ENCODE results near the gene FCHSD2.
"Not testable (repeated sequence)": the region's sequence is repeated elsewhere in the genome, so short reads cannot be mapped to it uniquely, and the experiment has no call there.

Gene FCHSD2

GRCh38 chr11:72829884-72830533, 312.1 kb downstream of the FCHSD2 start:
- DNase-seq, result no peak

GRCh38 chr11:72829178-72829577, 312.9 kb downstream of the FCHSD2 start:
- DNase-seq, result no peak

GRCh38 chr11:72828692-72829101, 313.4 kb downstream of the FCHSD2 start:
- DNase-seq, result no peak

GRCh38 chr11:72828081-72828567, 314.0 kb downstream of the FCHSD2 start:
- no peak for DNase-seq

GRCh38 chr11:72827656-72828055, 314.5 kb downstream of the FCHSD2 start:
- DNase-seq, result not testable (repeated sequence)

- DNase-seq, result no peak
Observed at GRCh38 chr11:72826942-72827480, 315.1 kb downstream of the FCHSD2 start.

- DNase-seq, result no peak
Observed at GRCh38 chr11:72826191-72826941, 315.8 kb downstream of the FCHSD2 start.

GRCh38 chr11:72825661-72826060, 316.5 kb downstream of the FCHSD2 start:
- no peak for DNase-seq

GRCh38 chr11:72824811-72825505, 317.2 kb downstream of the FCHSD2 start:
- DNase-seq, result no peak

GRCh38 chr11:72824020-72824419, 318.1 kb downstream of the FCHSD2 start:
- no peak for DNase-seq

- DNase-seq, result no peak
Observed at GRCh38 chr11:72823105-72823804, 318.9 kb downstream of the FCHSD2 start.

GRCh38 chr11:72821920-72822799, 320.0 kb downstream of the FCHSD2 start:
- DNase-seq, result peak; percentile 95

- DNase-seq, result no peak
Observed at GRCh38 chr11:72821221-72821919, 320.7 kb downstream of the FCHSD2 start.

- DNase-seq, result no peak
Observed at GRCh38 chr11:72820439-72821139, 321.5 kb downstream of the FCHSD2 start.

- no peak for DNase-seq
Observed at GRCh38 chr11:72818971-72819370, 323.1 kb downstream of the FCHSD2 start.

GRCh38 chr11:72817966-72818365, 324.2 kb downstream of the FCHSD2 start:
- DNase-seq, result no peak

- DNase-seq, result no peak
Observed at GRCh38 chr11:72816404-72816990, 325.6 kb downstream of the FCHSD2 start.

GRCh38 chr11:72815110-72815618, 327.0 kb downstream of the FCHSD2 start:
- no peak for DNase-seq

- peak; percentile 90 for DNase-seq
Observed at GRCh38 chr11:72814286-72815109, 327.6 kb downstream of the FCHSD2 start, which contains the start of gene ATG16L2. TSS of gene ATG16L2 (plus strand) at chr11:72814411. CDS start at chr11:72814446, 35 bp downstream.

Measured in right hindlimb (tissue), 1 donor.